T47D (cell line): ENCODE results near the gene CPSF4L.

Experiments
- DNase-seq, 2 experiments: peaks; one replicate each; pipeline versions ENCODE4 v3.0.0 to v3.0.0-alpha.2; 2011 to 2012; ENCODE audit warnings: low read depth in 1 of 2, low spot score in 1 of 2
- JUND ChIP-seq: IDR thresholded peaks from 2 replicates; pipeline ENCODE4 v1.6.1; 2012; ENCODE audit warnings: low read depth
- in situ Hi-C: cut with HindIII; loops from 2 replicates; pipeline ENCODE4 v1.10.0; 2016; ENCODE audit warnings: low sequenced_read_pairs, low pct_unique_long_range_greater_than_20kb

Gene CPSF4L

GRCh38 chr17:73199751-73200317 lies 61.8 kb downstream of the CPSF4L start:
- TF ChIP-seq JUND = no peak
- DNase-seq = no peak
- in situ Hi-C loops = no loop called here

GRCh38 chr17:73198930-73199260 lies 62.8 kb downstream of the CPSF4L start:
- TF ChIP-seq JUND = no peak
- in situ Hi-C loops = no loop called here
- DNase-seq = no peak
